Right lobe of liver (tissue), 4 donors: Measurements from ENCODE around the gene TMEM232.

Experiments
- CTCF ChIP-seq, 4 donors: fragments of 200-600 bp in 3 of 4; fragments of 450-650 bp in 1 of 4; IDR thresholded peaks; one replicate each; pipeline versions ENCODE4 v1.5.1 to v1.8.0; 2016 to 2022; ENCODE audit warnings: antibody characterized with exemption in 4 of 4, mild to moderate bottlenecking in 2 of 4
- POLR2A ChIP-seq: fragments of 450-650 bp; IDR thresholded peaks from one replicate; pipeline ENCODE4 v1.6.1; 2017; ENCODE audit warnings: antibody characterized with exemption, mild to moderate bottlenecking
- donor health status: DM: no; HTN: no; CAD: no.
- donor health status: DM: no; HTN: no; CAD: no.
- donor health status: DM: no; HTN: yes; CAD: no.

- no peak for TF ChIP-seq CTCF (IDR thresholded peaks at IDR 0.05)
- TF ChIP-seq POLR2A = no peak
Observed at GRCh38 chr5:110681953-110682352, 44.5 kb downstream of the TMEM232 start.
